HG03280 (cell line): Measurements from ENCODE around the gene HOXA11.

Experiments used
- ATAC-seq: cut with Tn5 transposase; IDR thresholded peaks from one replicate; pipeline ENCODE4 v1.9.1; 2021; ENCODE audit warnings: mild to moderate bottlenecking, moderate library complexity; ENCODE audit not compliant: unreplicated experiment

Gene HOXA11

GRCh38 chr7:27148756-27149641, 36.0 kb downstream of the HOXA11 start:
- ATAC-seq, result no peak

- no peak for ATAC-seq
Measured at GRCh38 chr7:27148031-27148755, 36.8 kb downstream of the HOXA11 start.

- no peak for ATAC-seq
Measured at GRCh38 chr7:27147199-27148030, 37.6 kb downstream of the HOXA11 start, which contains the start of gene HOXA6. Gene HOXA6, minus strand, starts transcription at chr7:27147774. Its CDS starts 25 bp downstream, at chr7:27147749.

GRCh38 chr7:27146491-27147198, 38.4 kb downstream of the HOXA11 start:
- ATAC-seq, result no peak

- ATAC-seq, result no peak
Measured at GRCh38 chr7:27145914-27146412, 39.1 kb downstream of the HOXA11 start.

DNA sequence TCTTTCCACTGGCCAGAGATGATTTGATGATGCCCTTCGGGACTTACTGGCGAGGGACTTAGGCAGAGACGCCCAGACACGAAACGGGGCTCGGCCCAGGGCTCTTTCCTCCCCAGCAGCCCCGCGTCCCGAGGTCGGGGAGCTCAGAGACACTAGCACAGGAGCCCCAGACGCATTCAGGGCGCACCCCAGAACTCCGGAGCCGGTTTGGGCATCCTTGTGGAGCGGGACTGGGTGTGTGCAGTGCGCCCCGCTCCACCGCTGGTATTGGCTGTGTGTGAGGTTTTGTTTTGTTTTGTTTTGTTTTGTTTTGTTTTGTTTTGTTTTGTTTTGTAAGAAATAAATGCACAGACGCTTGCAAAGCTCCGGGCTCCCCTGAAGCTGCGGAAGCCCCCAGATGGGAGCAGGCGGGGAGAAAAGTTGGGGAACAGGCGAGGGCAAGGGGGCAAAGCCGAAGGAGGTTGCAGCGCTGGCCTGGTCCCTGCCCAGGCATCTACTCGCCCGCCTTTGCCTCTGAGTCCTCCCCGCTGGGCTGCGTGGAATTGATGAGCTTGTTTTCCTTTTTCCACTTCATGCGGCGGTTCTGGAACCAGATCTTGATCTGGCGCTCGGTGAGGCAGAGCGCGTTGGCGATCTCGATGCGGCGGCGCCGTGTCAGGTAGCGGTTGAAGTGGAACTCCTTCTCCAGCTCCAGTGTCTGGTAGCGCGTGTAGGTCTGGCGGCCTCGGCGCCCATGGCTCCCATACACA, 39.7 kb downstream of the HOXA11 start:
- ATAC-seq, result no peak

DNA sequence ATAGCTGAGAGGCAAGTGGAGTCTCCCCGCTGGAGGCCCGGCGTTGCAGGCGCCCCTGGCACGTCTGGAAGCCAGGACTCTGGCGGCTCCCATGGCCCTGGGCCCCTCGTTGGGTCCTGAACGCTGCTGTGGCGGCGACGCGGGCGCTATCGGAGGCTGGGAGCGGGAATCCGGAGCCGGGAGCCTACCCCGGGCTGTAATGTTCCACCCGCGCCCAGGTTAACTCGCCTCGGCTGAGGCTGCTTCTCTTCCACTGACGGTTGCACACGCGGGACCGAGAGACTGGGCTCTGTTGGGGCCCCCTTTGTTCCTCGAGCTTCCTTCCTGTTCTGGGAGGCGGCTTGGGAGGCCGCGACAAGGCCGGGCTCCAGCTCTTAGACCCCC, 40.3 kb downstream of the HOXA11 start:
- no peak for ATAC-seq

GRCh38 chr7:27143950-27144780, 40.9 kb downstream of the HOXA11 start:
- no peak for ATAC-seq

- no peak for ATAC-seq
Measured at GRCh38 chr7:27143023-27143949, 41.7 kb downstream of the HOXA11 start, which contains the start of gene HOXA5. Gene HOXA5, minus strand, starts transcription at chr7:27143681. Its CDS starts 74 bp downstream, at chr7:27143607.

DNA sequence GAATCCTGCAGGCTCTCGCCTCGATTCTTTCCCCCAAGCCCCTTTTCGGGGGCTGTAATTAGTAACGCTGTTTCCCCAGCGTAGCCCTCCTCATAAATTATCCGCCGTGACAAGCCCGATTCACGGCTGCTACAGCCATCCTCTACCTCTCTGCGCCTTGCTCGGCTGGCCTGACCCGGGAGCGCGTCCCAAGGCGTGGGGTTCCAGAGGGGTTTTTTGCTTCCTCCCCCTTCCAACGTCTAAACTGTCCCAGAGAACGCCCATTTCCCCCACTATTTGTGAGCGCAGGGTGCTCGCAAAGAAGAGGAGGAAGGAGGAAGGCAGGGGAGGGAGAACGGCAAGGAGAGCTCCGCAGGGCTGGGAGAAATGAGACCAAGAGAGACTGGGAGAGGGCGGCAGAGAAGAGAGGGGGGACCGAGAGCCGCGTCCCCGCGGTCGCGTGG, 42.4 kb downstream of the HOXA11 start:
- no peak for ATAC-seq

GRCh38 chr7:27141923-27142579, 43.0 kb downstream of the HOXA11 start:
- no peak for ATAC-seq

DNA sequence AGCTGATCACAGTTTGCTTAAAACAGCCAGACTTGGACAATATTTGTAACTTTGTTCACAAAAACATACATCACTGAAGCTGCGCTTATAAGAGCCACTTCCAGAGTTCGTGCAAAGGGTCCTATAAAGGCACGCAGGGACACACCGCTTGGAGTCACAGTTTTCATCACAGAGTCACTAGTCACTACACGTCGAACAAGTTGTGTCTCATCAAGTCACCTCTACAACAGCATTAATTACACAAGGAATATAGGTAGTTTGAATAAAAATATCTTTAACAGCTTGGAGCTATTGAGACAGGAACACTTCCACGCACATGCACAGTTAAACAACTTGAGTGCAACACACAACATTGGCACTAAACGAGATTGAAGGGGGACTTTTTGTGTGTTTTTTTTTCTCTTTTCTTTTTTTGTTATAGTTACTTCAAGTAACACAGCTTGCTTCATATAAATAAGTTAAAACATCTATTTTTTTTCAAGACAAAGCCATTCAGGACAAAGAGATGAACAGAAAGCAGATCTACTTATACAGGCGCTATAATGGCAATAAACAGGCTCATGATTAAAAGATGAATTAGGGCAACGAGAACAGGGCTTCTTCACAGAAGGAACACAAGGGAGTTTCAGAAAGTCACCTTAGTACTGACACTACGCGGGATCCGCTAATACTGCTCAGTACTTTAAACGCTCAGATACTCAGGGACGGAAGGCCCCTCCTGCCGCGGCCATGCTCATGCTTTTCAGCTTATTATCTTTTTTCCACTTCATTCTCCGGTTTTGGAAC, 43.7 kb downstream of the HOXA11 start:
- ATAC-seq, result no peak

DNA sequence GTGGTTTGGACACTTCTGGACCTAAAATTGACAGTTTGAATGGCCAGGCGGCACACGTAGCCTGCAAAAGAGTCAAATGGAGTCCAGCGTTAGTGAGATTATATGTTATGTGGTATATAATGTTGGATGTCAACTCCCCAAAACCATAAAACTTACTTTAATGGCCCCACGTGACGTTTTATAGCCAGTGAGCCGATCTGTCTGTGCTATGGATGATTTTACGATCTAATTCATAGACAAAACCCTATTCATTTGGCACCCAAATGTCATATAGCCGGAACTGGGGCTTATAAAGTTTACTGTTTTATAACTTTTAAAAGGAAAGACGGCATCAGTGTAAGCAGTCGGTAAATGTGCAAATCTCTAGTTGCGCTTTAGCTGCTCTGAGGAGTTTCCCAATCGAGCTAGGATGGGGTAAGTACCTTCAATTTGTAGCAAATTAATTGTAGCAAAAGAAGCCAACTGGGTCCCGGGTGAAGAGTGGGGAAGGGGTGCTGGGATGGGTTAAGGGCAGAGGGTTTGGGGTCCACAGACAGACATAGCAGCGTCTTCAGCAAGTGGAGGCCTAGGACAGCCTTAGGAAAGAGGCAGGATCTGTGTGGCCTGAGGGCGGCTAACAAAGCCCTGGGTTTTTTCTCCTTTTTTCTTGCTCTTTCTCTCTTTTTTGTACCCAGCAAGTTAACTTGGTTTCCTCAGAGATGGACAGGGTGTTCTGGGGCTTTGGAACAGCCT, 44.7 kb downstream of the HOXA11 start:
- ATAC-seq, result no peak

DNA sequence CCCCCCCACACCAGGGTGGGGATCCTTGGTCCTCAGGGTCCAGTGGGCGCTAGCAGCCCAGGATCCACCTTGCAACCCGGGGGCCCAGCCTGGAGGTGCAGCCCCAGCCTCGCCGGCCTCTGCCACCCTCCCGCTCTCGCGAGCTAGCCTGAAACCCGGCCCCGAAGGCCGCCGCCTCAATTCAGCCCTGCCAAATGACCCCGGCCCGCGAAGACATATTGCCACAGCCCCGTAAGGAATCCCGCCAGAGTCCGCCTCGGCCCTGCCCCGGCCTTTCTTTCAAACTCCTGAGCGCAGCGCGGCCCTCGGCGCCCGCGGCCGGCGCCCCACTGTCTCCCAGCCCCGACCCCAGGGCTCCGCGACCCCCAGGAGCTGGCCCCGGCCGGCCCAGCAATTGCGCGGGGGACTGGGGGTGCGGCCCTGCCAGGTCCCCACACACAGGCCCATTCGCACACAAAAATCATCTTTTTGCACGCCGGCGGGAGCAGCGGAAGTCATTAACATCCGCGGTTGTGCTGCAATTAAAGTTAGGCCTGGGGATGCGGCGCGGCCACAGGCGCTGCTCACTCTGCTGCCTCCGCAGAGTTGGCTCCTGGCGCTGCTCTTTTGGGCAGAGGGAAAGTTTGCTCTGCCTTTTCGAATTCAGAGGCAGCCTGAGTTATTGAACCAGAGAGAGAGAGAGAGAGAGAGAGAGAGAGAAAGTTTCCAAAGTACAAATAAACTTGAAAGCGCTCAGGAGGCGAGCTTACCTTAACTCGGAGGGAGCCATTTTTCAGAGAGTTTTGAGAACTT, 45.5 kb downstream of the HOXA11 start:
- no peak for ATAC-seq

DNA sequence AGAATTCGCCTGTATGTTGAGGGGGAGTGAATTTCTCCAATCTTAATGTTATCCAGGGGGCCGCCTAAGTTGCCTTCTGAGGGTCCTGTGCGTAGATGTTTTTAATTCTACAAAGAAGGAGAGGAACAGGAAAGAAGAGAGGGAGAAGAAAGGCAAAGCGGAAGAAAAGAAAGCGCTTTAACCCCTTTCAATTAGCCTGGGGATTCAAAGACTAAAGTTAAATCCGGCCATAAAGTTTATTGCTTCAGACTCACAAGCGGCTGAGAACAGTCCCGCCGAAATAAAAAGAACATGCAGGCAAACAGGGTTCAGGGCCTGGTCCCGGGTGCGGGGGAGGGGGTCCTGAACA, 46.1 kb downstream of the HOXA11 start:
- no peak for ATAC-seq
